Activated T-helper 1 cell treated with Interleukin-2 at 50 U/mL for 16 hours (primary cell): ENCODE measurements around the gene BHLHE41.

ENCODE experiments used
- DNase-seq: peaks from one replicate; pipeline ENCODE4 v3.0.0-alpha.2; 2020; ENCODE audit warnings: low read depth

BHLHE41 gene

GRCh38 chr12:26113853-26114719, 10.8 kb downstream of the BHLHE41 start:
- peak; percentile 48 for DNase-seq

- no peak for DNase-seq
Measured at GRCh38 chr12:26113181-26113654, 11.6 kb downstream of the BHLHE41 start.

GRCh38 chr12:26112703-26113147, 12.1 kb downstream of the BHLHE41 start:
- DNase-seq = no peak

- DNase-seq = no peak
Measured at GRCh38 chr12:26112232-26112631, 12.6 kb downstream of the BHLHE41 start.

- DNase-seq = no peak
Measured at GRCh38 chr12:26109343-26109881, 15.4 kb downstream of the BHLHE41 start.

- DNase-seq = no peak
Measured at GRCh38 chr12:26108915-26109314, 15.9 kb downstream of the BHLHE41 start.

GRCh38 chr12:26106347-26106746, 18.5 kb downstream of the BHLHE41 start:
- no peak for DNase-seq

- DNase-seq = no peak
Measured at GRCh38 chr12:26102953-26103352, 21.9 kb downstream of the BHLHE41 start.

- DNase-seq = no peak
Measured at GRCh38 chr12:26101763-26102162, 23.1 kb downstream of the BHLHE41 start.

GRCh38 chr12:26101350-26101734, 23.5 kb downstream of the BHLHE41 start:
- DNase-seq = no peak

GRCh38 chr12:26100666-26101349, 24.0 kb downstream of the BHLHE41 start:
- no peak for DNase-seq

GRCh38 chr12:26097046-26097878, 27.6 kb downstream of the BHLHE41 start:
- peak; percentile 24 for DNase-seq

GRCh38 chr12:26096036-26096435, 28.8 kb downstream of the BHLHE41 start:
- DNase-seq = no peak

GRCh38 chr12:26095186-26095585, 29.7 kb downstream of the BHLHE41 start:
- DNase-seq = no peak

- DNase-seq = no peak
Measured at GRCh38 chr12:26092346-26093105, 32.3 kb downstream of the BHLHE41 start.

GRCh38 chr12:26091822-26092221, 33.0 kb downstream of the BHLHE41 start:
- no peak for DNase-seq

GRCh38 chr12:26090836-26091510, 33.9 kb downstream of the BHLHE41 start:
- DNase-seq = no peak

- DNase-seq = no peak
Measured at GRCh38 chr12:26088998-26089397, 35.8 kb downstream of the BHLHE41 start.

GRCh38 chr12:26086936-26087335, 37.9 kb downstream of the BHLHE41 start:
- DNase-seq = no peak

GRCh38 chr12:26080911-26081310, 43.9 kb downstream of the BHLHE41 start:
- DNase-seq = no peak
